GM19023 (cell line): ENCODE data around the gene CS.
"Not testable (repeated sequence)": the region's sequence is repeated elsewhere in the genome, so short reads cannot be mapped to it uniquely, and the experiment has no call there.

Source experiments
- ATAC-seq: cut with Tn5 transposase; IDR thresholded peaks from one replicate; pipeline ENCODE4 v1.9.1; 2021; ENCODE audit warnings: mild to moderate bottlenecking, moderate library complexity; ENCODE audit not compliant: unreplicated experiment

Gene CS

DNA sequence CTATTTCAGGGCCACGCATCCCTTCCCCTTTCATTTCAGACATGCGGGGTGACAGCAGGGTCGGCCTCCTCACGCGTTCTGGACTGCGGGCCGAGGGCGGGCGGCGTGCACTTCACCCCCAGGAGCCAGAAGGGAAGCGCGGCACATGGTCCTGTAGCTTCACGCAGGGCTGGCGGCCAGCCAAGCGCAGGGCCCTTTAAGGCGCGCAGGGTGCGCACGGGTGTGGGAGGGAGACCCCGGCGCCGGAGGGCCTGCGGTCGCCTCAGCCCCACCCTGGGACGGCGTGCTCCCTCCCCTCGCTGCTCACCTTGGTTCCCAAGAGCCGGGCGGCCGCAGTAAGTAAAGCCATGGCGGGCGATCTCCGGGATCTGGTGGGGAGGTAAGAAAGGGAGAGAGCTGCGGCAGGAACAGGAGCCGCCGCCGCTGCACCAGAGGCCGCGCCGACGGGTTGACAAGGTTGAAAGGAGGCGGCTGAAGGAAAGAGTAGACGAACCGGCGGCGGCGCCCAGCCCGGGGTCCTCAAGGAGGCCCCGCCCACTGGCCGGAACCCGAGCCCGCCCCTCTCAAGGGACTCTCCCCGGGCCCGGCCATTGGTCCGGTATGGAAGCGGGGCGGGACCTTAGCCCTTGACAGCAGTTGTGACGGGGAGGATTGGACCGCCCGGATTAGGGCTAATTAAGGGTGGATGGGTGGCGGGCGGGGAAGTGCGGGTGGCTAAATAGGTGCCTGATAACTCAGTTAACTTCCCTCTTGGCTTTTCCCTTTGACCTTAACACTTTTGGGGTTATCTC is at the start of gene CS:
CS (minus strand) TSS at position 478 of the 791 bp plus-strand sequence; CDS start at position 349, 129 bp downstream.
- peak; percentile 94 for ATAC-seq

DNA sequence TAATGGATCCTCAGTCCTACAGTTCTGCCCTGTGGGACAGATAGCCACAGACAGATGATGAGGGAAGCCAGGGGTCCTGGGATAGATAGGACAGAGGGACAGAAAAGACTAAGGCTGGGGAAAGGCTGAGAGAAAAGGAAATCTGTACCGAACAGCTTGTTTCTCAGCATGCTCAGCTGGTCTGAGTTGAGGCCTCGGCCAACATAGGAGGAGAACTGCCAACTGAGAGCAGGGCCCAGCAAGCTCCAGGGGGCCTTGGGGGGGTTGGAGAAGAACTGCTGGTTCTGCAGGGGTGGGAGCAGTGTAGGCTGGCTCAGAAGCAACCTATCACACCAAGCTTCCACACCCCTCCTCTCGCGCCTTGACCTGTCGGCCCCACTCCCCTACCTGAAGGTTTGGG is 48.6 kb upstream of the CS start:
- ATAC-seq = no peak

DNA sequence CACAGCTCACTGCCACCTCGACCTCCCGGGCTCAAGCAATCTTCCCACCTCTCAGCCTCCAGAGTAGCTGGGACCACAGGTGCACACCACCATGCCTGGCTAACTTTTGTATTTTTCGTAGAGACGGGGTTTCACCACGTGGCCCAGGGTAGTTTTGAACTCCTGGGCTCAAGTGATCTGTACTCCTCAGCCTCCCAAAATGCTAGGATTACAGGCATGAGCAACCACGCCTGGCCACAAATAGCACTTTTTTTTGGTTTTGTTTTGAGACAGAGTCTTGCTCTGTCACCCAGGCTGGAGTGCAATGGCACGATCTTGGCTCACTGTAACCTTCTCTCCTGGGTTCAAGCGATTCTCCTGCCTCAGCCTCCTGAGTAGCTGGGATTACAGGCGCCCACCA is 47.1 kb upstream of the CS start:
- ATAC-seq = not testable (repeated sequence)

DNA sequence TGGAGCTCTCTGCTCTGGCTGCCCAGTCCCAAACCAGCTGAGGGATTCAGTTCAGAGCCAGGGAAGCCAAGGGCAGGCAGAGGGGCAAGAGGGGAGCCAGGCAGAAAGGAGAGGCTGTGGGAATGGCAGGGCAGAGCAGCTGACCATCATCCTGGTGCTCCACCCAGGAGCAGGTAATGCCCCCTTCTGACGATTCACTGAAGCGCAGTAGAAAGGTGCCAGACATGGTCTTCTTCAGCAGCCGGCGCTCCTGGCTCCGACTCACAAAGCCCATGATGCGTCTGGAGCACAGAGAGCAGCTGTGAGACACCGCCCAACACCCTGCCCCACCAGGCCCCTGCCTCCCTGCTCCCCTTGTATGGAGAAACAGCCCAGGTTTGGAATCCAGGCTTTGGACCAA is 46.5 kb upstream of the CS start:
- ATAC-seq = no peak

DNA sequence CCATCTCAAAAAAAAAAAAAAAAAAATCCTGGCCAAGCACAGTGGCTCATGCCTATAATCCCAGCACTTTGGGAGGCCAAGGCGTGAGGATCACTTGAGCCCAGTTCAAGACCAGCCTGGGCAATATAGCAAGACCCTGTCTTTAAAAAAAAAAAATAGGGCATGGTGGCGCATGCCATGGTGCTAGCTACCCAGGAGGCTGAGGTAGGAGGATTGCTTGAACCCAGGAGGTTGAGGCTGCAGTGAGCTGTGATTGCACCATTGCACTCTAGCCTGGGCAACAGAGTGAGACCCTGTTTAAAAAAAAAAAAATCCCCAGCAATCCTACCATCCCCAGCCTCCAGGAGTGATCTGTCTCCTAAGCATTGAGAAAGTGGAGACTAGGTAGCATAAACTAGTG is 42.2 kb upstream of the CS start:
- not testable (repeated sequence) for ATAC-seq

DNA sequence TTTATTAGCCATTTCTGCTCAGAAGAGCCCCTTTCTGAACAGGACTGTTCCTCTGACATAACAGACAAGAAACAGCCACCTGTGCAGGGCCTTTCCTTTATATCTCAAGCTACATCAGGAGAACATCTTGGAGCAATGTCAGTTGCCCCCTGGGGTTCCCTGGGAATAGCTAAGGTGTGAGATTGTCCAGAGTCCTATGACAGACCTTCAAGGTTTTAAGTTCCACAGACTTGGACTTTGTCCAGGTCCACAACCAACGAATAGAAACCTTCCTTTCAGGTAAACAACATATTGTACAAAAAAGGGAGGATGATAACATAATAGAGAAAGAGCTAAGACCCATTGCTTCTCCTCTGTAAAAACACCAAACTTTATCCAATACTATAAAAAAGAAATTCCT is 41.5 kb upstream of the CS start:
- no peak for ATAC-seq

DNA sequence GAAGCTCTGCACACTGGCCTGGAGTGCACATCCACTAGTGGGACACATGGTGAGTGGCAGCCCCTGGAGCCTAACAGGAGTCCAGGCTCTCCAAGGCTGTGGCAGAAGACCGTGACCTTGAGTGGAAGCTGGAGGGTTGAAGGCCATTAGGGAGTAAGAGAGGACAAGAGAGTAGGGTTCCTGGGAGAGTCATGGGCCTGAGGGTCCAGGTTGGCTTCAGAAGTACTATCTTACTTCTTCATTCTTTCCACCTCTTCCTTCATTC is 39.0 kb upstream of the CS start:
- ATAC-seq = no peak

DNA sequence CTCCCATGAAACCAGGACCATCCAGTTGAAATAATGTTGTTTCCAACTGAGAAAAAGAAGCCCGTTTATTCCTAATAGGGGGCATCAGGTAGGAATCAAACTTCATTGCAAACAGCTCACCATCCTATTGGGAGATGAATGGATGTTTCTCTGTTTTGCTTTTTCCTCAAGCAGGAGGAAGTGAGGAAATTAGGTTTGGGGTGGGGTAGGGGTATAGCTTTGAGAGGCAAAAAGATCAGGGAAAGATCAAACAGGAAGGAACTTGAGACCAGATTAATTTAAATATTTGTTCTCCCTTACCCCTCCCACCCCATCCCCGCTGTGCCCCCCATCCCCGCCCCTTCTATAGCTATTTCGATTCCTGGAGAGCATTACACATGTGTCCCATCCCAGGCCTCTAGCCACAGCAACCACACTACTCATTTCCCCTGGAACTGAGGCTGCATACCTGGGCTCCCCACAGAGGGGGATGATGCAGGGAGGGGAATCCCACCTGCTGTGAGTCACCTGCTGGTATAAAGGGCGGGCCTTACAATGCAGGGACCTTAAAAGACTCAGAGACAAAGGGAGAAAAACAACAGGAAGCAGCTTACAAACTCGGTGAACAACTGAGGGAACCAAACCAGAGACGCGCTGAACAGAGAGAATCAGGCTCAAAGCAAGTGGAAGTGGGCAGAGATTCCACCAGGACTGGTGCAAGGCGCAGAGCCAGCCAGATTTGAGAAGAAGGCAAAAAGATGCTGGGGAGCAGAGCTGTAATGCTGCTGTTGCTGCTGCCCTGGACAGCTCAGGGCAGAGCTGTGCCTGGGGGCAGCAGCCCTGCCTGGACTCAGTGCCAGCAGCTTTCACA is 38.4 kb upstream of the CS start, which contains the start of gene IL23A:
IL23A (plus strand) TSS at position 577 of the 850 bp plus-strand sequence; CDS start at position 738, 161 bp downstream.
- ATAC-seq = peak; percentile 40

DNA sequence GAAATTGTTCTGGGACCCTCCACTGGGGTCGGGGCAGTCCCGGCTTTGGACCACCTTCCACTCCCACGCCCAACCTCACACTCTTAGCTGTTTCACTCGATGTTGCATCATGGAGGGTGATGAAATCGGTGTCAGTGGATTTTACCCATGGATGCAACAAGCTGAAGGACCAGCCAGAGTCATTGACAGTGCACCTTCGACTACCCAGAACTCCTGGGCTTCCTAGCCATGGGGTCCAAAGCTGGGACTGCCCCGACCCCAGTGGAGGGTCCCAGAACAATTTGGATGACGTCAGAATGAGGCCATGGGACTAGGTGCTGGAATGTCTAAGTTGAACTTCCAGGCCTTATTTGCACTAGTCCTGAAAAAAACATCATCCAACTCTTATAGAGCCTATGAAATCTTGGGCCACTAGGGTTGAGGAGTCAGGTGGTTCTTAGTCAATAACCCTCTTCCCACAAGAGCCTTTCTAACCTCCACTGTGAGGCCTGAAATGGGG is 37.7 kb upstream of the CS start:
- ATAC-seq = no peak

DNA sequence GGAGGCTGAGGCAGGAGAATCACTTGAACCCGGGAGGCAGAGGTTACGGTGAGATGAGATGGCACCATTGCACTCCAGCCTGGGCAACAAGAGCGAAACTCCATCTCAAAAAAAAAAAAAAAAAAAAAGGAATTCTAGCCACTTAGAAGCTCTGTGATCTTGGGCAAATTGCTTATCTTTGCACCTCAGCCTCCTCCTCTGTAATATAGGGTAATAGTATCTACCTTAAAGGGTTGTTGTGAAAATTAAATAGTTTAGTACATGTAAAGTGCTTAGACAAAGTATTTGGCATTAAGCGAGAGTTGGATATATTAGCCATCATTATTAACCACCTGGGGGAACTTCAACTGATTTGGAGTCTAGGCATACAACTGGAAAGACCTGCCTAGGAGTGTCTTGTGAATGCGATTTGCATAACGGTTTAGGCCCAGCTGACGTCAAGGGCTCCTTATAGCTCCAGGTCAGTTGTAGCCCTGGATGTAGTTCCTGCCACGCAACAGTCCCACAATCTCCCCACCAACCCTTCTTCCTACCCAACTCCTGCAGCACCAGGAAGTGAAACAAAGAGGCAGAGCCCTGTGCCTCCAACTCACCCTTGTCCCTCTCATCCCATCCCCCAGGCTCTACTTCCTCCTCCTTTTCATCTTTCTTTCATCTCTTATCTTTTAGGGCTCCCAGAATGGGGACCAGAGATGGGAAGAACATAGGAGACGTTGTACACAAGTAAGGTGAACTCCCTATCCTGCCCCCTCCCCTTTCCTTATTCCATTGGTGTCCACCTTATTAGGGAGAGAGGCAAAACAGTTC is 36.4 kb upstream of the CS start:
- no peak for ATAC-seq

DNA sequence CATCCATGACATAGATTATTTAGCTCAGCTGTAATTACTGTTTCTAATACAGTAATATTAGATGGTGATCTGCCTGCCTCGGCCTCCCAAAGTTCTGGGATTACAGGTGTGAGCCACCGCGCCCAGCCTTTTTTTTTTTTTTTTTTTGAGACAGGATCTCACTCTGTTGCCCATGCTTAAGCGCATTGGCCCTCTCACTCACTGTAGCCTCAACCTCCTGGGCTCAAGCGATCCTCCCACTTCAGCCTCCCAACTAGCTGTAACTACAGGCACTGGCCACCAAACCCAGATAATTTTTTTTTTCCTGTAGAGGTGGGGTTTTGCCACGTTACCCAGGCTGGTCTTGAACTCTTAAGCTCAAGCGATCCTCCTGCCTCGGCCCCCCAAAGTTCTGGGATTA is 35.4 kb upstream of the CS start:
- not testable (repeated sequence) for ATAC-seq

DNA sequence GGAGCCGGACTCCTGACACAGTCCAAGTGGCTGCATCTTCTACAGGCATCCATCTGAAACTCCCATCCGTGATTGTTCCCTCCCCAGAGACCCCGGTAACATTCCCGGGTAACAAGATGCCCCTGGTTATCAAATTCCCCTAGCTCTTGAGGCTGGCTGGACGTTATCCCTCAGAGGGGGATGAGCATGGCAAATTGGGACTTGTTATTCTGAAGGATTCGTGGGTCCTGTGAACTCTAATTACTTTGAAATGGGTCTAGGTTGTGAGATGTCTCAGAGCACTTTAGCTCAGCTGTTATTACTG is 34.3 kb upstream of the CS start:
- no peak for ATAC-seq

DNA sequence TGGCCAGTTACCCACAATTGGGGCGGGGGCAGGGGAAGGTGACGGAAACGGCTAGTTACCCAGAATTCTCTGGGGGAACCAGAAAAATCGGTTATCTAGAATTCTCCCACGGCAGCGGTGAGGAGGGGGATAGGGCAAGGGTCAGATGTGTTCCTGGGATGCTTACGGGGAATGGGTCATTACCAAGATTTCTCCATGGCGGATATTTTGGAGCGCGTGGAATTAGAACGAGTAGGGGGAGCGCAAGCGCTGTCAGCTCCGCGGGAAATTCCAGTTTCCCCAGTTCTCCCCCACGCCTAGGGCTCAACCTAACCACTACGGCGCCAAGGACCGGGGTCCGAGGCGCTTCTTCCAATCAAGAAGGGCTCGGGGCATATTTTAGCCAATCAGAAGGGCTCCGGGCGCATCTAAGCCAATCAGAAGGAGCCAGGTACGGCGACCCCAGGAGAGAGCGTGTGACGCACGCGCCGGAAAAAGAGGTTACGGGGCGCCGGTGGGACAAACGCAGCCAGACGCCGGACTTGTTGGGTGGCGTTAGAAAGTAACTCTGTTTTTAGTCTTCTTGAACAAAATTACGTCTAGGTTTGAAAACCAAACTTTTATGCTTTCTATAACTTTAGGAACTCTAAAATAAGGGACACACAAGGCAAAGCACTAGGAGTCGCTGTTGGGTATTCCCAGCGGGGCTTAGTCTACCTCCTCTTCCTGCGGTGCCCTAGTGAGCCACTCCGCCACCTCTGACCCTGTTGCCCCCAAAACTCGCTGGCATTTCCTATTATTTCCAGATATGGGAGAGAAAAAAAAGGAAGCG is 33.8 kb upstream of the CS start, which contains the start of gene PAN2:
PAN2 (minus strand) TSS at position 322 of the 811 bp plus-strand sequence. CDS start 906 bp downstream, outside the sequence.
- ATAC-seq = peak; percentile 95

DNA sequence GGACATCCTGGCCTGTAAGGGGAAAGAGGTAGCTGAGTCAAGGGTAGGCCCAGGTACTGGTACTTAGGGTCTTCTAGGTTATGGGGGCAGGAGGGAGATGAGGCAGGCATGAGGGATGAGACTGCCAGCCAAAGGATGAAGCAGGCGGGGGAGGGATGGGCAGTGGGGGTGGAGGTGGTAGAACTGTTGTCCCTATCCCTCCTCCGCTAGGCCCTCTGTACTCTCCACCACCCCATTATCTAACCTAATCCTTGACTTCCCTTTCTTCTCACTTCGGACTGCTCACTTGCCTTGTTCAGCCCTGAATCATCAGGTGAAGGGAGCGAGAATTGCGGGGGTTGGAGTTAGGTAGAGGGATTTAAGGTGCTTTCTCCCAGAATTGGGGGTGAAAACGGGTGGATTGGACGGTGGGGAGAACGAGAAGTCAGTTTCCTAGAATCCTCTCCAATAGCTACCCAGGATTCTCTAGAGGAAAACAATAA is 33.1 kb upstream of the CS start:
- ATAC-seq = no peak

DNA sequence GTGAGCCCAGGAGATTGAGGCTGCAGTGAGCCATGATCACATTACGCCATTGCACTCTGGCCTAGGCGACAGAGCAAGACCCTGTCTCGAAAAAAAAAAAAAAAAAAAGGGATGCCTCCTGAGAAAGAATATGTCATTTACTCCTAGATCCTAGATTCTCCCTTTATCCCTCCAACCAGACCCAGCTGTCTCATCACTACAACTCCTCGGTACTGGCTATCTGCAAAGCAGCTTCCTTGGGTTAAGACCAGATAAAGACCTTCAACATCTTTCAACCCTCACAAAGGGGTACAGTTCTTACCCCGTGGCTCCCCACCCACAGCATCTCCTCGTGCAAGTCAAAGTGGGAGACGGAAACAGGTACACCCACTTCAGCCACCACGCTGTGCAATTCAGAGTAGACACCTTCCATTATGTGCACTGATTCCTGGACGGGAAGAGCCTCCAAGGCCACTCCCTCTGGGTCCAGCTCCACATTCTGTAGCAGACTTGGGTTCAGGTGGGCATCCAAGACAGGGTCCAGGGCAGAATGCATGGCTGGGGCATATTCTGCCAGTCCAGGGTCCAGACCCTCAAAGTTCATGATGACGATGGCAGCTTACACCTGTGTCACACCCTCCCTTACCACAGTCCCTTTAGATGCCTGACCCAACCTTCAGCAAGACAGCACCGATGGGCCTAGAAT is 32.5 kb upstream of the CS start:
- no peak for ATAC-seq

DNA sequence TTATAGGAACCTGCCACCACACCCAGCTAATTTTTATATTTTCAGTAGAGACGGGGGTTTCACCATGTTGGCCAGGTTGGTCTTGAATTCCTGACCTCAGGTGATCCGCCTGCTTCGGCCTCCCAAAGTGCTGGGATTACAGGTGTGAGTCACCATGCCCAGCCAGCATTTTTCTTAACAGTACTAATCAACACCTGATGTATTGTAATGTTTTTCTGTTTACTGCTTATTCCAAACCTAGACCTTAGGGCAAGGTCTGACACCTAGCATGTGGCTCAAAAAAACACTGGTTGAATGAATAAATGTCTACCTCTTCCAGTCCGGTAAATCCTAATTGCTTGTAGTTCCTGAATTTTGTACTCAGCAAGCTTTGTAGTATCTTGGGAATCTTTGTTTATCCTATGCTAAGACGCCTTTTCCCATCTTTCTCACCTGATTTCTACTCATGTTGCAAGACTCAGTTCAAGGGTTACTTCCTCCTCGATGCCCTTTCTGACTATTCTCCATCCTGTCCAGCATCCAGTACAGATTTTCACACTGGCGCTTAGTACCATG is 30.9 kb upstream of the CS start:
- no peak for ATAC-seq

DNA sequence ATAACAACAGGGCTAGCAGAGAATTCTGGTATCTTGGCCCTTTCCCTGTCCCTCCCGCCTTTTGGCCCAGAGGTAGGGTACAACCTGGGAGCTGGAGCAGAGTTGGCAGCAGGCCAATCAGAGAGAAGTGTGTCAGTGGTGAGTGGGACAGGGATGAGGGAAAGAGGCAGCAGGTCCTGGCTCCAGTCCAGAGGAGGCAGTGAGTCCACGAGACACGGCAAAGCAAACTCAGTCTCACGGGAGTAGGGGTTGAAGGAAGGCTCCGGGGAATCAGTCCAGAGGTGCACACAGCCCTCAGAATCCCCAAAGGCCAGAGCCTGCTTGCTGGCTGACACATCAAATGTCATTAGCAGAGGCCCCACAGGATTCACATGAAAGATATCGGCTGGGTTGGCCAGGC is 26.4 kb upstream of the CS start:
- no peak for ATAC-seq

DNA sequence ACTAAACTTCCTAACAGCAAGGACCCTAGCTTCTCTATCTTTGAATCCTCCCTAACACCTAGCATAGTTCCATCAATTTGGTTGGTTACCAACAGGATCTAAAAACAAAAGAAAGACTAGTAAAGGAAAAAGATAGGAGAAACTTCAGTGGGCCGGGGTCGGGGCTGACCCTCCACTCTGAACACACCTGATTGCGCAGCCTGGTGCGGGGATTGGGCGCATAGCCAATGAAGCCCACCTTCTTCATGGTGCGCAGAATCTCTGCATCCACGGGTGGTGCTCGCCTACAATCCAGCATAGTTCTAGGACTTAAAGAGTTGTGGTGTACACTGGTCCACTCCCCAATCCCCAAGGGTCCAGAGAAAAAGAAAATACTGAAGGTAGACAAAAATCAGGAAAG is 26.0 kb upstream of the CS start:
- no peak for ATAC-seq

DNA sequence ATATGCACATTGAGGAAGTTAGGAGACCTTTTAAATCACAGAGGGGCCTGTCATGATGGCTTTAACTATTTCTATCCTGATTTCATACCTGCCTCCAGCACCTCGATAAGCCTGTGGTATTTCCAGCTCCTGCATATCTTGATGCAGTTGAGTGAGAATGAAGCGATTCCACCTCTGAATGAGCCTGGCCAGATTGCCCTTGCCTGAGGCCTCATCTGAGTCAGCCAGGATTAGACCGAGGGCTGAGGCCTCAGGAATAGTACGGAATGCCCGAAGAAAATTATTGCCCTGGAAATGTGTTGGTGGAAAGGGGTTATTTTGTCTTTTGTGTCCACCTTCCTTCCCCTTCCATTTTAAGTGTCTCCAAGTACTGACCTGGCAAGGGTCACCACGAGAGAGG is 24.1 kb upstream of the CS start:
- no peak for ATAC-seq
